ENCODE results near the gene UQCR10.
"Not testable (repeated sequence)": the region's sequence is repeated elsewhere in the genome, so short reads cannot be mapped to it uniquely, and the experiment has no call there.

Gene UQCR10

DNA sequence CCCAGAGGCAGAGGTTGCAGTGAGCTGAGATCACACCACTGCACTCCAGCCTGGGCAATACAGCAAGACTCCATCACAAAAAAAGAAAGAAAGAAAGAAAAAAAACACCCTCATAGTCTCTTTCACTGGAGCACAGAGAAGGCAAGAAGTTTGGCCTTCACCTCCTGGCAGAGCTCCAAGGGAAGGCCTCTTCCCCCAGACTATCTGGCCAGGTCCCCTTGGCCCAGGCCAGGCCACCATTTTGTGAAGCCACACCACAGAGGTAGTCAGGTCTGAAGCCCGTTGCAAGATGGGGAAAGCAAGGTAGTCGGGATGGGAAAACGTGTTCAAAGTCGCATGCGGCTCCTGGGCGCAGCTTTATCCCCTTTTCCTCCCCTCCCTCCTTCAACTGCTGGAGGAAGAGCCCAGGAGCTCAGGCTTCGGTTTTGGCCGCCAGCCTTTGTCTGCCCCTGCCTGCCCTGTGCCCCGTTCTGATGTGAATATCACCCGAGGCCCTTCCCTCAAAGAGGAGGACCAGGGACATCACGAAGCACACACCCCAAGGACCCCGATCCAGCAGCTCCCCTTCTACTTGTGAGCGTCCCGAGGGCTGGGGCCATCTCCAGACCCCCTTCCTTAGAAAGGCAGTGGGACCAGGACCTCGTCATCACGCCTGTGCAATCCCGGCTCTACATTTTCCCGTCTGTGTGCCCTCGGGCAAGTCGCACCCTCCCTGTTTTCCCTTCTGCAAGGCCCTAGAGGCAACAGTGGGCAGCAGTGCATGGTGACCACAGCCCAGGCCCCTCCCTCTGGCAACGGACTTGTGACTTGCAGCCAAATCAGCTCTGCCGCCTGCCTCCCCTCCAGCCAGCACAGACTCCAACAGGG lies 29.7 kb upstream of the UQCR10 start:
- no peak for DNase-seq (ENCODE audit: low spot score)

DNA sequence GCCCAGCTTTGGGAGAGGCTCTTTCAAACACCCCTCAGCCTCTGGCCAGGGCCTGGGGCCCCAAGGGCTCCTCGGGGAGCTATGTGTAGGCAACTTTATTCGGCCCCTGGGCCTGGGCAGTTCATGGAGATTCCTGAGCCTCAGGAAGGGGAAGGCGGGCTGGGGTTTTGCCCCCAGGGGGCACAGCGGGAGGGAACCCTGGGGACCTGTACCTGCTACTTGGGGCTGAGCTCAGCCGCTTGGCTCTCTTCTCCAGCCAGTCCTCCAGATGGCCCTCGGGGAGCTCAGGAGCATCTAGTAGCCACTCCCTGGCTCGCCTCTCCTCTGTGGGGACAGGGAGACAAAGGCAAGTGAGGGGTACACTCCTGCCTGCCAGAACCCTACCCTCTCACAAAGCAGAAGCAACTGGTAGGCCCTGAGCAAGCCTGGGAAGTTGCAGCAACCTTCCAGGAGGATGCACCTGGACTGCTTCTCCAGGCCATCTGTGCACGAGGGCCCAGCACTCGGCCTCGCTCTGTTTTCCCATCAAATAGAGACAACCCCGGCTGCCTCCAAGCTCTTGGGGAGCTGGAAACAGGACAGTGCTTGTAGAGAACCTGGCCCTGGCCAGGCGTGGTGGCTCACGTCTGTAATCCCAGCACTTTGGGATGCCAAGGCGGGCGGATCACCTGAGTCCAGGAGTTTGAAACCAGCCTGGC lies 28.9 kb upstream of the UQCR10 start:
- no peak for DNase-seq (ENCODE audit: low spot score)

DNA sequence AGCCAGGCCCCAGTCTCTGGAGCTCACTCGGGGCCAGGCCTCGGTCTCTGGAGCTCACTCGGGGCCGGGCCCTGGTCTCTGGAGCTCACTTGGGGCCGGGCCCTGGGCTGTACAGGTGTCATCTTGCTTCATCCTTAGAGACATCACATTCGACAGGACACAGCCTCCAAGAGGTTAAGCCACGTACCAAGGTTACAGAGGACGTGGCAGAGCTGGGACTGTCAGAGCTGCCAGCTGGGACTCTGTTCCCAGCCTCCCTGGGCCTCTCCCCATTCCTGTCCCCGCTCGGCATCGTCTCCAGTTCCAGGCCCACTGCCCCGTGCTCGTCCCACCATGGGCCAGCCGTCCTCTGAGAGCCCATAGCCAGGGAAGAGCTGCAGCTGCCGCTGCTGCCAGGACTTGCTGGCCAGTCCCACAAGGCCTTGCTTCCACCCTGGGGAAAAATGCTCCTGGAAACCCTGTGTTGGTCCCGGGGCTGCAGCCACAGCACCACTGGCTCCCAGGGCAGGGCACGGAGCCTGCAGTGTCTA lies 27.8 kb upstream of the UQCR10 start:
- DNase-seq (ENCODE audit: low spot score), result no peak

DNA sequence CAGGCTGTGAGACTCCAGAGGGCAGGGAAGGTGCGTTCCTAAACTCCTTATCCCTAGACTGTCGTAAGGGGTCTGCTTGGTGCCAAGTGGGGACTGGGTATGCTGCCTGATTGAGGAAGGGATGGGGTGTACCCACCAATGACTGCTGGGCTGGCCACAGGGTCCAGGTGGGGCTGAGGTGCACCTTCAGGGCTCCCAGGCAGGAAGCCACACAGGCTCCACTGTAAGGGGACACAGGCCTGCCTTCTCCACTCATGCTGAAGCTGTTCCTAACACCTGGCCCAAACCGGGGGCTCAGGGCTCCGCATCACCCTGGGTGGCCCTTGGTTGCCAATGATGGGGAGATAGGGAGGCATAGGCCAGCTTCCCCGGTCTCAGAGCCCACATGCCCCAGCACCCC lies 27.0 kb upstream of the UQCR10 start:
- no peak for DNase-seq (ENCODE audit: low spot score)

DNA sequence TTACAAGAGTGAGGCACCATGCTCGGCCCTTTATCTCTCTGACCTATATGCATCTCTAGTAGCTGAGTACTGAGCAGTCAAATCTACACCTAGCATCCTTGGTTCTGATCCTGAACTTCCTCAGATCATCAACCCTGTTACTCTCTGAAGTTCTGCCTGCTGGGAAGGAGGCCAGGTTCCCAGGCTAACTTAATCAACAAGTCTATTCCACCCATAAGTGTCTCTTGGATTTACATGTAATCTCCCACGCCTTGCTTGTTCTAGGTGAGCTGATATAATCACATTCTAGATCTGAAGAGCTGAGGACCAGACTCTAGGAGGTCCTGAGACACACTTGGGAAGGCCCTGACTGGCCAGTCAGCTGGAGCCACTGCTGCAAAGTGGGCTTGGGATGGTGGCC lies 25.2 kb upstream of the UQCR10 start:
- no peak for DNase-seq (ENCODE audit: low spot score)

DNA sequence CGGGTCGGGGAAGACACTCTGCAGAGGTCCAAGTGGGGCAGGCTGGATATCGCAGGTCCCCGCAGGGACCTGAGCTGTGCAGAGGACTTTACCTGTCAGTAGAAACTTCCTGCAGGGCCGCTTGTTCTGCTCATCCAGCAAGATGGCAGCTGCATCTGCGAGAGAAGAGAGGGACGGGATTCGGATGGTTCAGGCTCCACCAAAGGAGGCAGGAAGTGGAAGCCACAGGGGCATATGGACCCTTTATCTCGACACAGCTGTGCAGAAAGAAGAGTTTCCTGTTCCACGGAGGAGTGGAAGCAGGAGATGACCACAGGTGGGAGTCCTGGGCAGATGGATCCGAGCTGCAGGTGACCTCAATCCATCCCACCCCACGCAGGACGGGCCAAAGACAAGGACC lies 24.8 kb upstream of the UQCR10 start:
- DNase-seq (ENCODE audit: low spot score), result no peak

DNA sequence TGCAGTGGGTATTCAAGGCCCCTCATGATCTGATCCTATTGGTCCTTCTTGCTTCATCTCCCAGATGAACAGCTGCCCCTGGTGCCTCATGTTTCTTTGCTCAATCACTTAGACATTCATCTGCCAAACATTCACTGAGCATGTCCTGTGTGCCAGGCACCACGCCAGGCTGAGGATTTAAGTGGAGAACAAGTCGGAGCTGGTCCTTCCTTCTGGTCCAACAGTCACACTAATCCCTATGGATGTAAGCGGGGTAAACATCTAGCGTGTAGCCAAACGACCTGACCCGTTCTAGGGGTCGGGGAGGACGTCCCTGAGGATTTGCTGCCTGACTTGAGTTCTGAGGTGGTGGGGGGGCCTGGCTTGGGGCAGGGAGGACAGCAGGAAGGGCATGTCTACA lies 22.3 kb upstream of the UQCR10 start:
- DNase-seq (ENCODE audit: low spot score), result no peak

DNA sequence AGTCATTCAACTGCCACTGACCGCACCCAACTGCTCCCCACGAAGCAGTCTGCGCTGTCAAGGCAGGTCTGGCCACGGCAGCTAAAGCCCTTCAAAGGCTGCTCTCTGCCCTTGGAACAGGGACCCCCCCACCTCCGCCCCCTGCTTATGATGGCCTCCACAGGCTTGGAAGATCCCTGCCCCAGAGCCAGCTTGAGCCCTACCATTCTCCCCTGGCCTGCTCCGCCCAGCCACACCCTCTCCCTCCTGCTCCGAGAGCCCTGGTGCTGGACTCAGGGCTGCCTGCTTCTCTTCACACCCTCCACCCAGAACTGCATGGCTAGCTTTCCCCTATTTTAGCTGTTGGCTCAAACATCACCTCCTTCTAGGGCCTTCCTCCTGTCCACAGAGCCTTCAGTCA lies 19.3 kb upstream of the UQCR10 start:
- no peak for DNase-seq (ENCODE audit: low spot score)

DNA sequence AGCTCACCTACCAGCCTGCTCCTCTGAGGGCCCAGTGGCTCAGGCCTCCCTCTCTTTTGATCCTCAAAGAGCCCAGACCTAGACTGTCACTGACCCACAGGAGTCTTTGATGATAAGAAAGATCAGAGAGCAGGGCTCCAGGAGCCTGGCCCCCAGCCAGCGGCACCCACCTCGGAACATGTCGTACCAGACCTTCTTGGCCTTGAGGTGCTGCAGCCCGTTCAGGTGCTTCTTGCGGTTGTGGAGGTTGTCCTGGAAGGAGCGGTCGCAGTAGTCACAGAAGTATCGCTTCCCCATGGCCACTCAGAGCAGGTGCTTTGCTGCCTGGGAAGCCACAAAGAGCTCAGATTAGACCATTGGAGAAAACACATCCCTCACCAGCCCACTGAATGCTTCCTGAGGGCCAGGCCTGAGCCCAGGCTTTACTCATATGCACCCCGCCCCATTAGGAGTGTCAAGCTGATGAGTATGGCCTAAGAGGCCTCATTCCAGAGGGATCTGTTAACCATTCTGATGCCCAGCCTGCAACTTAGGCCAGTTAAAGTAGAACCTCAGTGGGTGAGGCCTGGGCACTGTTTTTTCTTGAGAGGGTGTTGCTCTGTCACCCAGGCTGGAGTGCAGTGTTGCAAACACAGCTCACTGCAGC lies 18.8 kb upstream of the UQCR10 start:
- DNase-seq (ENCODE audit: low spot score), result no peak

DNA sequence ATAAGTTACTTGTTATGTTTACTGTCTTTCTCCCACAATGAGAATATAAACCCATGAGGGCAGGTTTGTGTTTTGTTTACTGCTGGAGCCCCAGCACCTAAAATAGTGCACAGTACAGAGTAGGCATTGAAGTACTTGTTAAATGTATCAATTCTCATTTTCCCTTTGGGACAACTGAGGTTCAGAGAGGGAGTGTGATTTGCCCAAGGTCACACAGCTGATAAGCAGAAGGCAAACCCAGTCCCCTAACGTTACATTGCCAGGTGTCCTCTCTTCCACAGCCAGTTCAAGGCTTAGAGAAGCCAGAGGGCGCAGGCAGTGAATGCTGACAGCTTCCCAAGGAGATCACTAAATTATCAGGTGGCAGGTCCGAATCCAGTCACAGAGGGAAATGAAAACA lies 17.1 kb upstream of the UQCR10 start:
- DNase-seq (ENCODE audit: low spot score), result no peak

DNA sequence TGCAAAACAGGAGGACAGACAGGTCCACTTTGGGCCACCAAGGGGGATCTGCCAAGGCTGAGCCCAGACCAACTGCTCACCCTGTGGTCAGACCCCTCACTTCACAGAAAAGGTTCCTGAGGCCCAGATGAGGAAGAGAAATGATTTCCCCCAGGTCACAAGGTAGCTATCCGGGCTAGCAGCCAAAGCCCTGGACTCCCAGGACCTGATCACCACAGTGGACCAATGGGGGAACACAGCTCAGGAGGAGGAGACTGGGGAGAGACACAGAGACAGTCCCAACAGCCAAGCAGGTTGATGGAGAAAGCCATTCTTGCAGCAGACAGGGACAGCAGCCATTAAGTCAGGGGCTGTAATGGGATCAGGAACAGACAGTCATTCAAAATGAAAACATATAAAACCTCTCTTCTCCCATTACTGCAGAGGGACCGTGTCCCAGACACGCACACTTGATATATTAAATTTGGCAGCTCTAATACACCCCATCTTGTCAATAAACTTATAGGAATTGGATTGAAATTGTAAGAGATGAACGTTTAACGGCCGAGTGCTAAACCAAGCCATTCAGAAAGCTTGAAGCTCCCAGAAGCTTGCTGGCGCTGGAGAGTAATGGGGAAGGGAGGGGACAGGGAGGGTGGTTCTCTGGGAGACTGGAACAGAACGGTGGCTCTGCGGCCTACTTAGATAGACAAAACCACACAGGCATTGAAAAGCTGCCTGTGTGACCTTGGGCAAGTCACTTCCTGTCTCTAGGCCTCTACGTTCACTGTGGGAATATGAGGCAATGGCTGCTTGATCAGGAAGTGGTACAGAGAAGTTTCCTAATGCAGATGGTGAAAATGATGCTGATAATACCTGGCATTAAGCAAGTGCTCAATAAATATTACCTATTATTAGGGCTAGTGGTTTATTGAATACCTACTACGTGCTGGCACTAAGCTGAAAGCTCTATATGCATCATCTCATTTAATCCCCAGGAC lies 16.3 kb upstream of the UQCR10 start:
- DNase-seq (ENCODE audit: low spot score), result no peak

DNA sequence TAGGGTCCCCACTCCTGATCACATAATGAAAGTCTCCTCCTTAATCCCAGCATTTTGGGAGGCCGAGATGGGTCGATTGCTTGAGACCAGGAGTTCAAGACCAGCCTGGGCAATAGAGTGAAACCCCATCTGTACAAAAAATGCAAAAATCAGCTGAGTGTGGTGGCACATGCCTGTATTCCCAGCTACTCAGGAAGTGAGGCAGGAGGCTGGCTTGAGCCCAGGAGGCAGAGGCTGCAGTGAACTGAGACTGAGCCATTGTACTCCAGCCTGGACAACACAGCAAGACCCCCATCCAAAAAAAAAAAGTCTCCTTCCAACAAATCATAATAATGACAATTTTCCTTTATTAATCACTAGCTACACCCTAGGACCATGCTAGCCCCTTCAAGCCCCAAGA lies 15.5 kb upstream of the UQCR10 start:
- DNase-seq (ENCODE audit: low spot score), result no peak

DNA sequence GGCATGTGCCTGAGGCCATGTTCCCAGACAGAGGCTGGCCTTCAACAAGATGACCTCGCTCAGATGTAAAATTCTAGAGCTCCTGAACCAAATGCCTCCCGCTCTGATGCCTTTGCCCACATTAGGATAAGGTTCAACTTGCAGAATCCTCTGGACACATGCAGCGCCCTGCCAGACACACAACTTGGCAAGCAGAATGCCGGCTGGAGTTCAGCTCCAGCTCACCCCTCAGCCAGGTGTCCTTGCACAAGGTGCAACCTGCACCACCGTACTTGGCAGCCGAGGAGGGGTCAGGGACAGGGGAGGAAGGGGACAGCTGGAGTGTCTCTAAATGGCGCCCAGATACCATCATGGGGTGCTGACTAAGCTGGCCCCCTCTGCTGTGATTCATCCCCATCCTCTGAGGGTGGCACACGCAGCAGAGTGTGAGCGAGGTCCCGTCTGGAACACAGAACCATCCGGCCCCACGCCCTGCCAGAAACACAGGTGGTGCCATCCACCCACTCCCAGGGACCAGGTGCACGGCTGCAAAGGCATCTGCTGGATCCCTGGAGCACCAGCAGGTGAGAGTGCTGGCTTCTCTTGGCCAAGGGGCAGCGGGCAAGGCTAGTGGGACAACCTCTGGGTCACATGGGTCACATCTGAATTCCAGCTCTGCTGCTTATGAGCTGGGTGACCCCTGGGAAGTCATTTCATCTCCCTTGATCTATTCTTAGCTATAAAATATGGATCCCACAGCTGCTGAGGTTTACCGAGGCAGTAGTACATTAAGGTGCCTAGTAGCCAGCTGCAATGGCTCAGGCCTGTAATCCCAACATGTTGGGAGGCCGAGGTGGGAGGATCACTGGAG lies 13.1 kb upstream of the UQCR10 start:
- no peak for DNase-seq (ENCODE audit: low spot score)

DNA sequence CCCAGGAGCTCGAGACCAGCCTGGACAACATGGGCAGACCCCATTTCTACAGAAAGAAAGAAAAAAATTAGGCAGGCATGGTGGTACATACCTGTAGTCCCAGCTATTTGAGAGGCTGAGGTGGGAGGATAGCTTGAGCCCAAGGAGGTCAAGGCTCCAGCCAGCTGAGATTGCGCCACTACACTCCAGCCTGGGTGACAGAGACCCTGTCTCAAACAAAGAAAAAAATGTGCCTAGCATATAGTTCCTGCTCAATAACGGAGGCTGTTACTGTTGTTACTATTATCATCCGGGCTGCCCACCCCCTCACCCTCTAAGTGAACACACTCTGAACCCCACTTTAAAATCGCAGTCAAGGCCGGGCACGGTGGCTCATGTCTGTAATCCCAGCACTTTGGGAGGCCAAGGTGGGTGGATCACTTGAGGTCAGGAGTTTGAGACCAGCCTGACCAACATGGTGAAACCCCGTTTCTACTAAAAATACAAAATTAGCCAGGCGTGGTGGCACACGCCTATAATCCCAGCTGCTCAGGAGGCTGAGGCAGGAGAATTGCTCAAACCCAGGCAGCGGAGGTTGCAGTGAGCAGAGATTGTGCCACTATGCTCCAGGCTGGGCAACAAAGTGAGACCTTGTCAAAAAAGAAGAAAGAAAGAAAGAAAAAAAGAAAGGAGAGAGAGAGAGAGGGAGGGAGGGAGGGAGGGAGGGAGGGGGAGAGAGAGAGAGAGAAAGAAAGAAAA lies 12.3 kb upstream of the UQCR10 start:
- not testable (repeated sequence) for DNase-seq (ENCODE audit: low spot score)

DNA sequence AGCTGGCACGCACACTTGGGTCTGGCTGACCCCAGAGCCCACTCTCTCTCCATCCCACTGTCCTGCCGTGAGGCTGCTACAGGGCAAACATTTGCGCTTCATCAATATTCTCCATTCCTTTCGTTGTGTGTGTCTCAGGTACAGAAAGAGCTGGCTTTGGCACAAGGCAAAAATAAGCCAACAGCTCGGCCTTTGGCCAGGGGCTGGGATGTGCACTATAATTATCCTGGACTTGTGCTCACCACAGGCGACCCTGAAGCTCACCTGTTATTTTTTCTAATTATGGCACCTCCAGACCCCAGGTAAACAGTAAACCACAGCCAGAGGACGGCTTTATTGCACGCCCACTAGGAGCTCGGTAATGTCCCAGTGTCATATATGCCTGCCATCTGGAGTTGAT lies 11.3 kb upstream of the UQCR10 start:
- no peak for DNase-seq (ENCODE audit: low spot score)

DNA sequence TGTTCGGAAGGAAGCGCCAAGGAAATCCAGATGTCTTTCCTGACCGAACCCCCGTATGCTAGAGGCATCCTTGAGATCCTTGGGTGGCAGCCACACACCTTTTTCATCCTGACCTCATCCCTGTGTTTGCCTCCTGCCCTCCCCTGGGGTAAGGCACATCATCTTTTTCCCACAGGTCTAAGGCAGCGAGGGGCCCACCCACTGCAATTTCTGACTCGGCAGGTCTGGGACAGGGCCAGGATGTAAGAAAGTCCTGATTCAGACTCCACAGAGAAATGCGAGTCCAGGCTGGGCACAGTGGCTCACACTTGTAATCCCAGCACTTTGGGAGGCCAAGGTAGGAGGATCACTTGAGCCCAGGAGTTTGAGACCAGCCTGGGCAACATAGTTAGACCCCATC lies 10.8 kb upstream of the UQCR10 start:
- no peak for DNase-seq (ENCODE audit: low spot score)

DNA sequence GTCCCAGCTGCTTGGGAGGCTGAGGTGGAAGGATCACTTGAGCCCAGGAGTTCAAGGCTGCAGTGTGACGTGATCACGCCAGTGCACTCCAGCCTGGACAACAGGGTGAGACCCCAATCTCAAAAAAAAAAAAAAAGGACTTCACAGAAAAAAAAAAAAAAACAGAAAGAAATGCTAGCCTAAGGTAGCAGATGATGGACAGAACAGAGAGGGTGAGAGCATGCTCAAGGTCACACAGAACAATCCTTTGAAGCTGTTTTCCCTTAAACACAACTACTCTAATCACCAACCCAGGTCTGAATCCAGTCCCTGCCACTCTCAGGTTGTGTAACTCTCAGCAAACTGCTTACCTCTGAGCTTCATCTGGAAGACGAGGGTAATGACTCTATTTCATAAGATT lies 10.1 kb upstream of the UQCR10 start:
- no peak for DNase-seq (ENCODE audit: low spot score)

DNA sequence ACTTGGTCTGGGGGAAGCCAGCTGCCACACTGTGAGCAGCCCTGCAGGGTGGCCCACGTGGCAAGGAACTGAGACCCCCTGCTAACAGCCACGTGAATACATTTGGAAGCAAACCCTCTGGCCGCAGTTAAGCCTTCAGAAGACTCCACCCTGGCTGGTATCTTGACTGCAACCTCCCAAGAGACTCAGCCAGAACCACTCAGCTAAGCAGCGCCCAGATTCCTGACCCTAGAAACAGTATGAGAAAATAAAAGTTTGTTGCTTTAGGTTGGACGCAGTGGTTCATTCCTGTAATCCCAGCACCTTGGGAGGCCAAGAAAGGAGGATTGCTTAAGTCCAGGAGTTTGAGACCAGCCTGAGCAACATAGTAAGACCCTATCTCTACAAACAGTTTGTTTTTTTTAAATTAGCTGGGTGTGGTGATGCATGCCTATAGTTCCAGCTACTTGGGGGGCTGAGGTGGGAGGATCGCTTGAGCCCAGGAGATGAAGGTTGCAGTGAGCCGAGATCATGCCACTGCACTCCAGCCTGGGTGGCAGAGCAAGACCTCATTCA lies 9.0 kb upstream of the UQCR10 start:
- DNase-seq (ENCODE audit: low spot score), result no peak

DNA sequence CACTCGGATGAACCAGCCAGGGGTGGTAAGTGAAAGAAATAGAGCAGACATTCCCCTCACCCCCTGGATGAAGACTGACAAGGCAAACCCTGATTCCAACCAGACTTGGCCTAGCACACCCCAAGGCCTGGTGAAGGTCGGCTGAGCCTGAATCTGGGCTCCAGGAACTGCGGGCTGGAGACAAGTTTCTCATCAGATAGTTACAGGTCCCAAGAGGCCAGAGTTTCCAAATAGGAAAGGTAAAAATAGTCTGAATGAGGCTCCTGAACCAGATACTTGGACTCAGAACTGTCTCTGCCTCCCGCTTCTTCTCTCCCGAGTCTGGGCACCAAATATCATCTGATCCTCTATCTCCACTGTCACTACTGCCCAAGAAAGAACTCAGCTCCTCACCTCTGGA lies 8.2 kb upstream of the UQCR10 start:
- no peak for DNase-seq (ENCODE audit: low spot score)

DNA sequence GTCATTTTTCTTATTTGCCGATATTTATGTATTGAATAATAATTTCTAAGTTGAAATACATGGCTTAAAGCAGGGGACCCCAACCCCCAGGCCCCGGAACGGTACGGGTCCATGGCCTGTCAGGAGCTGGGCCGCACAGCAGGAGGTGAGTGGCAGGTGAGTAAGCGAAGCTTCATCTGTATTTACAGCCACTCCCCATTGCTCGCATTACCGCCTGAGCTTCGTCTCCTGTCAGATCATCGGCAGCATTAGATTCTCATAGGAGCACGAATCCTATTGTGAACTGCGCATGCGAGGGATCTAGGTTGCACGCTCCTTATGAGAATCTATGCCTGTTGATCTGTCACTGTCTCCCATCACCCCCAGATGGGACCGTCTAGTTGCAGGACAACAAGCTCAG lies 4.9 kb upstream of the UQCR10 start:
- DNase-seq (ENCODE audit: low spot score), result no peak

Data from pons (tissue), 1 donor.